ENCODE results near the gene RHD.
"Not testable (repeated sequence)": the region's sequence is repeated elsewhere in the genome, so short reads cannot be mapped to it uniquely, and the experiment has no call there.

The RHD gene

DNA sequence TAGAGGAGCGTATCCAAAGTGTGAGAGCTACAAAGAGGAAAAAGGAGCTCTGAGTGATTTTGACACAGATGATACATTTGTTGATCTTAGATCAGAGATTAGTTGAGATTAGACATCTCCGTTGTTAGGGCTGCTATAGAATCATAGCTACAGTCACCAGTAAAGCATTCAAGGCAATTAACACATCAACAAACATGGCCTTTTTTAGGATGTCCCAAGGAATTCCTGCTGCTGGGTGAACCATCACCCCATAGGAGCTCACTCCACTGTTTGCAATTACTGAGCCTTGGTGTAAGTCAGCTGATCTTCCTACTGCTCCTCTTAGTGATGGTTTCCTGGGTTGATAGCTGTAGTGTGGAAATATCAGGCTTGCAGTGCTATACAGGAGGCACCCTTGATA lies 18.4 kb upstream of the RHD start:
- no peak for TF ChIP-seq POLR2AphosphoS5 (IDR thresholded peaks at IDR 0.05; ENCODE audit: borderline replicate concordance, low read depth, low read length)
- TF ChIP-seq FOXP2 (optimal IDR thresholded peaks at IDR 0.05; ENCODE audit: control extremely low read depth, extremely low read length, insufficient read depth): no peak
- no peak for TF ChIP-seq EZH2 (IDR thresholded peaks at IDR 0.05)
- Histone ChIP-seq H3K27ac (no peak overlapping the region), H3K9ac (ENCODE audit: insufficient read length) (no peak overlapping the region), H3K36me3 (ENCODE audit: insufficient read depth, low read length) (no peaks in the 10 kb centered on the region), H3K4me3 (no peak overlapping the region), H3K9me3 (ENCODE audit: low read depth, low read length) (no peaks in the 10 kb centered on the region)
- no peak for DNase-seq (ENCODE audit: low read depth, low spot score)

DNA sequence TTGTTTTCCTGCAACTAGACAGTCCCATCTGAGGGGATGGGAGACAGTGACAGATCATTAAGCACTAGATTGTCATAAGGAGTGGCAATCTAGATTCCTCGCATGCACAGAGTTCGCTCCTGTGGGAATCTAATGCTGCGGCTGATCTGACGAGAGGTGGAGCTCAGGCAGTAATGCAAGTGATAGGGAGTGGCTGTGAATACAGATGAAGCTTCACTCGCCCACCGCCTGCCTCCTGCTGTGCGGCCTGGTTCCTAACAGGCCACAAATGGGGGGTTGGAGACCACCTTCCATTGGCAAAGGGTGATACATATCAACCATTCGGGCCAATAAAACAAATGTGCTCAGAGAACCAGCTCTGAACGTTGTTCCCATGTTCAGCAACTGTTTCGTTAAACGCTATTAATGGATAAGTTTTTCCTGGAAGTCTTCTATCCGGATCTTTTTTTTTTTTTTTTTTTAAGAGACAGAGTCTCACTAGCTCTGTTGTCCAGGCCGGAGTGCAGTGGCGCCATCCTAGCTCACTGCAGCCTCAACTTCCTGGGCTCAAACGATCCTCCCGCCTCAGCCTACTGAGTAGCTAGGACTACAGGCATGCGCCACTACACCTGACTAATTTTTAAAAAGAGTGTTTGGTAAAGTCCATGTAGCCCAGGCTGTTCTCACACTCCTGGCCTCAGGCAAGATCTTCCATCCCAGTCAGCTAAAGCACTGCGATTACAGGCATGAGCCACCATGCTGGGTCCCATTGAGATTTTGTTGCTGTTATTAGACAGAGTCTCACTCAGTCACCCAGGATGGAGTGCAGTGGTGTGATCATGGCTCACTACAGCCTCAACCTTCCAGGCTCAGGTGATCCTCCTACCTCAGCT lies 16.4 kb upstream of the RHD start:
- Histone ChIP-seq H3K4me3 (no peak overlapping the region), H3K9ac (ENCODE audit: insufficient read length) (no peak overlapping the region), H3K36me3 (ENCODE audit: insufficient read depth, low read length) (no peaks in the 10 kb centered on the region), H3K27ac (no peak overlapping the region), H3K9me3 (ENCODE audit: low read depth, low read length) (no peaks in the 10 kb centered on the region)
- DNase-seq (ENCODE audit: low read depth, low spot score): no peak
- TF ChIP-seq EZH2 (IDR thresholded peaks at IDR 0.05): no peak
- TF ChIP-seq POLR2AphosphoS5 (IDR thresholded peaks at IDR 0.05; ENCODE audit: borderline replicate concordance, low read depth, low read length): no peak
- TF ChIP-seq FOXP2 (optimal IDR thresholded peaks at IDR 0.05; ENCODE audit: control extremely low read depth, extremely low read length, insufficient read depth): no peak

DNA sequence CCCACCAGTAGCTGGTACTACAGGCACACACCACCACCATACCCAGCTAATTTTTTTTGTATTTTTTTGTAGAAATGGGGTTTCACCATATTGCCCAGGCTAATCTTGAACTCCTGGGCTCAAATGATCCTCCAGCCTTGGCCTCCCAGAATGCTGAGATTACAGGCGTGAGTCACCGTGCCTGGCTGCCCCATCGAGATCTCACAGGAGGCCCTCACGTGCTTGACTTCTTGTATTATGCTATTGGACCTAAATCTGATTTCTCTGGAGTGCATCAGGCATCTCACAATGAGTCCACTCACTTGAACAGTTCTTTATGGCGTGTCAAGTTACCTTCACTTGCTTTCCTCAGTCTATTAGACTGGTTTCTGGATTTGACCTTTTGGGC lies 15.7 kb upstream of the RHD start:
- DNase-seq (ENCODE audit: low read depth, low spot score): no peak

DNA sequence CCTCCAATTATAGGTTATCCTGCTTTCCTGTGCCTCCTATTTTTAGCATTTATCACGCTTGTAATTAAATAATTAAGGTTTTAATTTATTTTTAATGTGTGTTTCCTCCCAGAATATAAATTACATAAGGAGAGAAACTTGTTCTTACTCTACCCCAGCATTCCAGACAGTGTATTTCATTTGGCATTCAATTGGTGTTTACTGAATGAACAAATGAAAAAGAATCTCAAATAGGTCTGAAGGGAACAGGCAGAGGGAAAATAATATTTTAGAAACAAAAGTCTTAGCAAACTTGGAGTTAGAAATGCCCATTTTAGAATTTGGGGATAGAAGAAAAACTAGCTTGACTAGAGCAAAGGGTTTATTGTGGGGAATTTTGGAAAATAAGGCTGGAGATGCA lies 15.1 kb upstream of the RHD start:
- H3K9me3 ChIP-seq (ENCODE audit: low read depth, low read length): no peaks in the 10 kb centered on the region
- DNase-seq (ENCODE audit: low read depth, low spot score): no peak
- TF ChIP-seq EZH2 (IDR thresholded peaks at IDR 0.05): no peak
- no peak for TF ChIP-seq FOXP2 (optimal IDR thresholded peaks at IDR 0.05; ENCODE audit: control extremely low read depth, extremely low read length, insufficient read depth)
- no peak for TF ChIP-seq POLR2AphosphoS5 (IDR thresholded peaks at IDR 0.05; ENCODE audit: borderline replicate concordance, low read depth, low read length)
- peak overlapping the region; percentile 26 for H3K9ac ChIP-seq (ENCODE audit: insufficient read length)
- no peak overlapping the region for H3K4me3 ChIP-seq
- no peaks in the 10 kb centered on the region for H3K36me3 ChIP-seq (ENCODE audit: insufficient read depth, low read length)
- no peak overlapping the region for H3K27ac ChIP-seq

More for the DNA sequence above, 15.7 kb upstream of the RHD start:
- no peak overlapping the region for H3K9ac ChIP-seq (ENCODE audit: insufficient read length)
- H3K9me3 ChIP-seq (ENCODE audit: low read depth, low read length): no peaks in the 10 kb centered on the region
- H3K27ac ChIP-seq: no peak overlapping the region
- TF ChIP-seq EZH2 (IDR thresholded peaks at IDR 0.05) (no peak), FOXP2 (optimal IDR thresholded peaks at IDR 0.05; ENCODE audit: control extremely low read depth, extremely low read length, insufficient read depth) (no peak), POLR2AphosphoS5 (IDR thresholded peaks at IDR 0.05; ENCODE audit: borderline replicate concordance, low read depth, low read length) (no peak)
- H3K4me3 ChIP-seq: no peak overlapping the region
- H3K36me3 ChIP-seq (ENCODE audit: insufficient read depth, low read length): no peaks in the 10 kb centered on the region

DNA sequence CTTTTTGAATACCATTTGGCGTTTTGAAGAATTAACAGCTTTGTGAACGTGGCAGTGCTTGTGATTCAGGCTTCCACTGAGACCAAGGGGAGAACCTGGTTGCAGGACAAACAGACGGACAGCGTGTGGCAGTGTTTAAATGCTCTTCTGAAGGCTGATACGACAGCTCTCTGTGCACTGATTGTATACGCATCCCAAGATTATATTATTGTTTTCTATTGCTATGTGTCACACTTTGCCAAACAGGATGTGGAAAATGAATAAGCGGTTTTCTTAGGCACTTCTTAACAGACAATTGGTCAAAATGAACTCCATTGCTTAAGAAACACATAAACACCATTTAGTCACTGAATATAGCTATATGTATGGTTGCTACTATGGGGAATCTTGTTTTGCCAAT lies 12.5 kb upstream of the RHD start:
- H3K36me3 ChIP-seq (ENCODE audit: insufficient read depth, low read length); H3K9ac ChIP-seq (ENCODE audit: insufficient read length); DNase-seq (ENCODE audit: low read depth, low spot score); H3K4me3 ChIP-seq; H3K9me3 ChIP-seq (ENCODE audit: low read depth, low read length): not testable (repeated sequence)
- peak overlapping the region; percentile 64 for H3K27ac ChIP-seq

DNA sequence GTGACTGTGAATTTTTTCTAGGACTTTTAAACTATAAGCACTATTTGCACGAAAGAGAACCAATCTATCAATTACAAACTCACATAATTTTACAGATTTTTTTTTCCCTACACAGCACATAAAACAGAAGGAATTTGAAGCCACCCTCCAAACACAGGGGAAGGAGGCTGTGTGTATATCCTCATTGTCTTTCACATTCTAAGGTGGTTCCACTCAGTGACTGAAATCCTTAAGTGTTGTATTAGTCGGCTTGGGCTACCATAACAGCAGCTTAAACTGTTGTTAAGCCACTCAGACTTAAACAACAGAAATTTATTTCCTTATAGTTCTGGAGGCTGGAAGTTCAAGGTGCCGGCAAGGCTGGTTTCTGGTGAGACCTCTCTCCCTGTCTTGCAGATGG lies 12.0 kb upstream of the RHD start:
- DNase-seq (ENCODE audit: low read depth, low spot score); H3K9me3 ChIP-seq (ENCODE audit: low read depth, low read length); H3K4me3 ChIP-seq; H3K36me3 ChIP-seq (ENCODE audit: insufficient read depth, low read length); H3K9ac ChIP-seq (ENCODE audit: insufficient read length): not testable (repeated sequence)
- peak overlapping the region; percentile 64 for H3K27ac ChIP-seq

DNA sequence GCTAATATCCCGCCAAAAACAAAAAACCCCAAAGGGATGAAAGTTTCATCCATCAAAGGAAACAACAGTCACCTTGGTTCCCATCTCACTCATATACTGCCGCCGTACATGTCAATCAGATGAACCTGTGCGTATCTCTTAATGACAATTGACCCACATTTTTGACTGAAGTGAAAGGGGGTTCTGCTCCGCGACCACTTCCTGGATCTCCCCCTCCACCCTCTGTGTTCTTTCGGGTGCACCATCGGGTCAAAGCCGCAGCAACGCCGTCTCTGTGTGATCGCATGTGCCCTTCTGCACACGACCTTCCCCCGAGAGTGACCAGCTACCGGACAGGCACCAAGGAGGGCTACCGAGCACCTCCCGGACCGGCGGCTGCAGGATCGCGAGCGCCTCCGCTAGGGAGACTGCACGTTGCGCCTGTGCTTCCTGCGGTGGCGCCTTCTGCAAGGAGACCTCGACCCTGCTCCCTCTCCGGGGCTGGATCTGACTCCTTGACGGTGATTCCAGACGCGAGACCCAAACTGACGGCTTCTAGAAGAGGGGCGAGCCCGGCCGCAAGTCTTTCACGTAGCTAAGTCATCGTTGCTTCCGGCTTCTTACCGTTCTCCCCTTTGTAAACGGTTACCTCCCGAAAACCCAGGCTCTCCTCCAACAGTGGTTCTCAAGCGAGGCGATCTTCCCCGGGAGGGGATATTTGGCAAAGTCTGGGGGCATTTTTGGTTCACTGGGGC lies 5.6 kb upstream of the RHD start:
- not testable (repeated sequence) for H3K36me3 ChIP-seq (ENCODE audit: insufficient read depth, low read length)

DNA sequence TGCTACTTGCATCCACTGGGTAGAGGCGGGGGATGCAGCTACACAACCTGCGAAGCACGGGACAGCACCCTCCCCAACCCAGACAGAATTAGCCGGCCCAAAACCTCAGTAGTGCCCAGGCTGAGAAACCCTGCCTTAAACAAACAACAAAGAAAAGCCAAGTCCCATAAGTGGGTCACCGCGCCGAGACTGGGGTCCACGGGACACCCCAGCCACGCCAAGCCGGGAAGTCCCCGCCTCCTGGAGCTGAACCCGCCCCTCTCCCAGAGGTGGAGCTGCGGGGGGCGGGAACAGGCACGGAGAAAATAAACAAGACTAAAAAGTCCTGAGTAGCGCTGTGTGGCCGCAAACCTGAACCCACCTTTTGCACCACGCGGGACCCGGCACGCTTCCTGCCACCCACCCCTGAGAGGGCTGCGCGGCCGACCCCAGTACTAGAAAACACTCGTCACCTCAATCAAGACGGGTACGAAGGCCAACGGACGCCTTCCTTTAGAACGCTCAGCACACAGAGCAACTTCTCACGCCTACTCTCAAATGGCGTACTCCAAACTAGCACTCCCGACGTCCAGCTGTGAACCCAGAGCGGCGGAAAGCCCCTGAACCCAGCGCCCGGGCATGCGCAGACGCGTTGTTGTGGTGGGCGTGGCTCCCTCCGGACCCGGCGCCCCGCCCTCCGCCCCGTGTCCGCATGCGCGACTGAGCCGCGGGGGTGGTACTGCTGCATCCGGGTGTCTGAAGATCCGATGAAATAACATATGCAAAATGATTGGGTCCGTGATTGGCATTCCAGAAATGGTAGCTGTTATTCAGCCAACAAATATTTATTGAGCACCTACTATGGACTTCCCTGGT lies 4.8 kb upstream of the RHD start:
- H3K9me3 ChIP-seq (ENCODE audit: low read depth, low read length); DNase-seq (ENCODE audit: low read depth, low spot score); H3K9ac ChIP-seq (ENCODE audit: insufficient read length); H3K27ac ChIP-seq; H3K36me3 ChIP-seq (ENCODE audit: insufficient read depth, low read length): not testable (repeated sequence)
- peak overlapping the region; percentile 60 for H3K4me3 ChIP-seq

More for the DNA sequence above, 5.6 kb upstream of the RHD start:
- H3K9ac ChIP-seq (ENCODE audit: insufficient read length); DNase-seq (ENCODE audit: low read depth, low spot score); H3K27ac ChIP-seq; H3K9me3 ChIP-seq (ENCODE audit: low read depth, low read length): not testable (repeated sequence)
- H3K4me3 ChIP-seq: peak overlapping the region; percentile 77

DNA sequence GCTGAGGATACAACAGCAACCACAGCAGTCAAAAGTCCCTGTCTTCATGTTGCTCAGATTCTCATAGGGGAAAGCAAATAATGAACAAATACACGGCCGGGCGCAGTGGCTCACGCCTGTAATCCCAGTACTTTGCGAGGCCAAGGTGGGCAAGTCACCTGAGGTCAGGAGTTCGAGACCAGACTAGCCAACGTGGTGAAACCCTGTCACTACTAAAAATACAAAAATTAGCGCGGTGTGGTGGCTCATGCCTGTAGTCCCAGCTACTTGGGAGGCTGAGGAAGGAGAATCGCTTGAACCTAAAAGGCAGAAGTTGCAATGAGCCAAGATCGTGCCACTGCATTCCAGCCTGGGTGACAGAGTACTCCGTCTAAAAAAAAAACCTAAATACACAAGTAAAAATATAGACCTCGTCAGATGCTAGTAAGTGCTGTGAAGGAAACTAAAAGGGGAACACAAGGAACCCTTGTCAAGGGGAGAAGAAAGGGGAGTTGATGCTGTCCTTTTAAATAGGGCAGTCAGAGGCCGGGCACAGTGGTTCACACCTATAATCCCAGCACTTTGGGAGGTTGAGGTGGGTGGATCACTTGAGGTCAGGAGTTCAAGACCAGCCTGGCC lies 4.1 kb upstream of the RHD start:
- not testable (repeated sequence) for H3K27ac ChIP-seq; H3K9me3 ChIP-seq (ENCODE audit: low read depth, low read length); H3K36me3 ChIP-seq (ENCODE audit: insufficient read depth, low read length); H3K9ac ChIP-seq (ENCODE audit: insufficient read length); DNase-seq (ENCODE audit: low read depth, low spot score)
- peak overlapping the region; percentile 60 for H3K4me3 ChIP-seq

DNA sequence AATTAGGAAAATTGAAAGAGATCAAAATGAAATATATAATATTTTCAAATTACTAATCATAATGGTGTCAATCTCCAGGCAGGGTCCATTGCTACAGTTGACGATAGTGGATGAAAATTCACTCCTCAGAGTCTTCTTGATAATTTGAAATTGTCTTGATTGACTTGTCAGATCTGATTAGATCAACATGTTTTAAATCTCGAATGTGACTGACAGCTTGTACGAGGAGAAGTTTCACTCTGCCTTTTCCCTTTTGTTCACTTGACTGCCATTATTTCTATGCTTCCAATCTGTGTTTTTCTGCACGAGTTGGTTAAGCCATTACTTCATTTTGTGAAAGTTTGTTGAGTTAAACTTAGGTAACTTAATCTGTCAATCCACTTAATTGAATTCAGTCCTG lies 3.3 kb downstream of the RHD start:
- H3K36me3 ChIP-seq (ENCODE audit: insufficient read depth, low read length); H3K27ac ChIP-seq; H3K9ac ChIP-seq (ENCODE audit: insufficient read length); H3K4me3 ChIP-seq; H3K9me3 ChIP-seq (ENCODE audit: low read depth, low read length); DNase-seq (ENCODE audit: low read depth, low spot score): not testable (repeated sequence)

DNA sequence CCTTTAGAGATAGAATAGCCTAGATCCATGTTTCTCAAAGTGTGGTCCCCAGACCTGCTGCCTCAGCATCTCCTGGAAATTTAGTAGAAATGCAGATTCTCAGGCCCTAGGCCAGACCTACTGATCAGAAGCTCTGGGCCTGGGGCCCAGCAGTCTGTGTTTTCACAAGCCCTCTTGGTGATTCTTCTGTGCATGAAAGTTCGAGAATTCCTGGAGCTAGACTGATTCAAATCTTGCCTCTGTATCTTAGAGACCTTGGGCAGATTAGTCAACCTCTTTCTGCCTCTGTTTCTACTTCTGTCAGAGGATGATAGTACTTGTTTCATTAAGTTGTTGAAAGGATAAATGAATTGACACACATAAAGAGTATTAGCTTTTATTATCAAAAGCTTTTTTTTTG lies 5.0 kb downstream of the RHD start:
- not testable (repeated sequence) for H3K9ac ChIP-seq (ENCODE audit: insufficient read length); H3K27ac ChIP-seq; H3K4me3 ChIP-seq; DNase-seq (ENCODE audit: low read depth, low spot score); H3K9me3 ChIP-seq (ENCODE audit: low read depth, low read length); H3K36me3 ChIP-seq (ENCODE audit: insufficient read depth, low read length)

DNA sequence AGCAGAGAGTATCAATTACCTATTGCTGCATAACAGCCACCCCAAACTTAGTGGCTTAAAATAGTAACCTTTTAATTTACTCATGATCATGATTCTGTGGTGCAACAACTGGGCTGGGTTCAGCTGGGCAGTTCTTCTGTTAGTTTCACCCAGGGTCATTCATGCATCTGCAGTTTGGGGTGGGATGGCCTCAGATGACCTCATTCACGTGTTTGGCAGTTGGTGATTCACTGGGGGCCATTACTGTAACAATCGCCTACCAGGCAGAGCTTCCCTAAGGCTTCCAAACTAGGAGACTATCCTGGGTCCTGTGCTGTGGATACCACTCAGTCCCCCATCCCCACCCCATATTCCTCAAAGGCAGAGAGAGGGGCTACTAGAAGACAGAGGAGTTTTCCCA lies 6.0 kb downstream of the RHD start:
- not testable (repeated sequence) for H3K9ac ChIP-seq (ENCODE audit: insufficient read length); H3K27ac ChIP-seq; DNase-seq (ENCODE audit: low read depth, low spot score); H3K4me3 ChIP-seq; H3K9me3 ChIP-seq (ENCODE audit: low read depth, low read length); H3K36me3 ChIP-seq (ENCODE audit: insufficient read depth, low read length)

Measured in SK-N-MC (cell line).